SK-N-SH treated with all-trans-retinoic acid at 6 μM for 48 hours (cell line): ENCODE results near the gene CDC26.

ENCODE experiments used
- ATAC-seq: fragments of 200-7000 bp; cut with Tn5 transposase; 3 replicates; pipeline ENCODE4 v1.9.1; 2020; ENCODE audit warnings: mild to moderate bottlenecking, moderate library complexity
- ARNTL ChIP-seq: fragments of 450-650 bp; formaldehyde crosslinking; IDR thresholded peaks from 2 replicates; pipeline ENCODE4 v1.5.0; 2020; ENCODE audit warnings: low read depth, mild to moderate bottlenecking, moderate library complexity, borderline replicate concordance
- BACH2 ChIP-seq: fragments of 250-450 bp; sonication (Bioruptor Pico); IDR thresholded peaks from 2 replicates; pipeline ENCODE4 v1.9.0; 2021; ENCODE audit warnings: mild to moderate bottlenecking, borderline replicate concordance
- CREB5 ChIP-seq: fragments of 250-450 bp; sonication (Bioruptor Pico); IDR thresholded peaks from 2 replicates; pipeline ENCODE4 v1.5.1; 2020; ENCODE audit warnings: low read depth, mild to moderate bottlenecking, moderate library complexity
- CSDC2 ChIP-seq: fragments of 250-450 bp; sonication (Bioruptor Pico); IDR thresholded peaks from 2 replicates; pipeline ENCODE4 v1.5.0; 2020; ENCODE audit warnings: mild to moderate bottlenecking, moderate library complexity
- CSRNP3 ChIP-seq: fragments of 250-450 bp; sonication (Bioruptor Pico); IDR thresholded peaks from 2 replicates; pipeline ENCODE4 v1.5.1; 2021; ENCODE audit warnings: mild to moderate bottlenecking, moderate library complexity
- ESRRG ChIP-seq: fragments of 250-450 bp; sonication (Bioruptor Pico); IDR thresholded peaks from 2 replicates; pipeline ENCODE4 v1.6.1; 2021; ENCODE audit warnings: mild to moderate bottlenecking
- GLIS3 ChIP-seq: fragments of 250-450 bp; sonication (Bioruptor Pico); IDR thresholded peaks from 2 replicates; pipeline ENCODE4 v1.5.0; 2020; ENCODE audit warnings: mild to moderate bottlenecking, moderate library complexity
- PATZ1 ChIP-seq: fragments of 250-450 bp; sonication (Bioruptor Pico); IDR thresholded peaks from 2 replicates; pipeline ENCODE4 v1.8.0; 2020; ENCODE audit warnings: mild to moderate bottlenecking, moderate library complexity, borderline replicate concordance
- POU6F1 ChIP-seq: fragments of 250-450 bp; sonication (Bioruptor Pico); IDR thresholded peaks from 2 replicates; pipeline ENCODE4 v1.8.0; 2021; ENCODE audit warnings: low read depth, mild to moderate bottlenecking, moderate library complexity, borderline replicate concordance
- RARB ChIP-seq: fragments of 250-450 bp; sonication (Bioruptor Pico); IDR thresholded peaks from 2 replicates; pipeline ENCODE4 v1.8.0; 2021; ENCODE audit warnings: mild to moderate bottlenecking, moderate library complexity
- TCF4 ChIP-seq: fragments of 250-450 bp; sonication (Bioruptor Pico); IDR thresholded peaks from 2 replicates; pipeline ENCODE4 v1.8.0; 2021; ENCODE audit warnings: mild to moderate bottlenecking, moderate library complexity, borderline replicate concordance
- TOX ChIP-seq: fragments of 250-450 bp; sonication (Bioruptor Pico); IDR thresholded peaks from 2 replicates; pipeline ENCODE4 v1.8.0; 2021; ENCODE audit warnings: mild to moderate bottlenecking, moderate library complexity, borderline replicate concordance
- TSHZ2 ChIP-seq: fragments of 250-450 bp; sonication (Bioruptor Pico); IDR thresholded peaks from 2 replicates; pipeline ENCODE4 v1.5.0; 2020; ENCODE audit warnings: mild to moderate bottlenecking, moderate library complexity
- ZC3H10 ChIP-seq: fragments of 250-450 bp; sonication (Bioruptor Pico); IDR thresholded peaks from 2 replicates; pipeline ENCODE4 v1.5.1; 2021; ENCODE audit warnings: mild to moderate bottlenecking, moderate library complexity
- ZFP3 ChIP-seq: fragments of 250-450 bp; sonication (Bioruptor Pico); IDR thresholded peaks from 2 replicates; pipeline ENCODE4 v1.5.0; 2020; ENCODE audit warnings: mild to moderate bottlenecking, moderate library complexity
- ZFP30 ChIP-seq: fragments of 450-650 bp; formaldehyde crosslinking; IDR thresholded peaks from 2 replicates; pipeline ENCODE4 v1.5.0; 2022; ENCODE audit warnings: mild to moderate bottlenecking, moderate library complexity
- ZNF565 ChIP-seq: fragments of 450-650 bp; formaldehyde crosslinking; conservative IDR thresholded peaks from 2 replicates; pipeline ENCODE4 v1.5.0; 2020; ENCODE audit warnings: low read depth, mild to moderate bottlenecking, moderate library complexity
- ZNF70 ChIP-seq: fragments of 450-650 bp; formaldehyde crosslinking; IDR thresholded peaks from 2 replicates; pipeline ENCODE4 v1.5.0; 2020; ENCODE audit warnings: mild to moderate bottlenecking, moderate library complexity
- ZNF8 ChIP-seq: fragments of 450-650 bp; formaldehyde crosslinking; IDR thresholded peaks from 2 replicates; pipeline ENCODE4 v1.5.0; 2020; ENCODE audit warnings: mild to moderate bottlenecking, moderate library complexity

CDC26 gene

GRCh38 chr9:113306566-113306965 lies 31.2 kb upstream of the CDC26 start (continued):
- TF ChIP-seq CSRNP3: no peak
- TF ChIP-seq ZFP30: no peak
- TF ChIP-seq, all 23 proteins: peak for 0

- TF ChIP-seq ZNF70 (CRISPR knock-in tag): no peak
- no peak for ATAC-seq
Observed at GRCh38 chr9:113302792-113303418, 27.5 kb upstream of the CDC26 start, which contains the start of gene RNF183. Gene RNF183, minus strand, starts transcription at chr9:113303376. Its CDS starts 5,192 bp downstream, at chr9:113298184.

GRCh38 chr9:113301548-113301947 lies 26.2 kb upstream of the CDC26 start:
- TF ChIP-seq PATZ1 (CRISPR knock-in tag) (no peak), ARNTL (CRISPR knock-in tag) (no peak), ZFP3 (no peak)
- TF ChIP-seq, all 23 proteins: peak for 0
- ATAC-seq: no peak

GRCh38 chr9:113299800-113300292 lies 24.5 kb upstream of the CDC26 start:
- ATAC-seq: no peak
- TF ChIP-seq CSDC2 (CRISPR knock-in tag) (no peak), PATZ1 (CRISPR knock-in tag) (no peak), RARB (CRISPR knock-in tag) (no peak), ZNF70 (CRISPR knock-in tag) (no peak), ARNTL (CRISPR knock-in tag) (no peak), ESRRG (CRISPR knock-in tag) (no peak), BACH2 (CRISPR knock-in tag) (no peak), ZFP30 (no peak), TCF4 (CRISPR knock-in tag) (no peak), TOX (CRISPR knock-in tag) (no peak), GLIS3 (no peak), ZC3H10 (no peak), CREB5 (CRISPR knock-in tag) (no peak), TSHZ2 (CRISPR knock-in tag) (no peak), ZNF8 (CRISPR knock-in tag) (no peak), POU6F1 (CRISPR knock-in tag) (no peak), ZNF565 (no peak)
